Endothelial cell of umbilical vein (primary cell): ENCODE results near the gene SUPV3L1. TPM values are rescaled to one million over a fixed set of nuclear protein-coding genes. Genes with fewer than 3 reads are reported as not detected.

Source experiments
- BruUV-seq: library from RNA; stranded (reverse); fragments of 400-500 nt; replicated peaks from 2 replicates; lab custom pipeline; 2021; lab: Mats Ljungman, UMichigan
- CTCF ChIA-PET: fragments of 300-600, 350-600 bp; sonication (Branson Sonifier 250); formaldehyde crosslinking; loops from one replicate; lab custom pipeline; 2021; ENCODE audit warnings: antibody characterized with exemption, inconsistent platforms; lab: Charles Lee
- POLR2A ChIA-PET: fragments of 300-600, 350-600 bp; sonication (Branson Sonifier 250); formaldehyde crosslinking; loops from one replicate; lab custom pipeline; 2021; ENCODE audit warnings: antibody characterized with exemption, inconsistent platforms; lab: Charles Lee
- DNase-seq: peaks from one replicate; pipeline ENCODE4 v3.0.0-alpha.2; 2011; ENCODE audit warnings: low read depth, low spot score
- FAIRE-seq: peaks from 2 replicates; lab custom pipeline; 2011; peaks lifted over from hg19 to GRCh38; lab: Jason Lieb, UNC
- H2AFZ ChIP-seq: 2 replicates; pipeline ENCODE4 v1.6.0; 2012; ENCODE audit warnings: low read depth, low read length, control low read depth, inconsistent platforms
- H3K27ac ChIP-seq: 2 replicates; pipeline ENCODE4 v1.5.1; 2011; ENCODE audit warnings: low read depth, mild to moderate bottlenecking, control low read depth, low read length, moderate library complexity; ENCODE audit not compliant: insufficient read depth
- H3K27me3 ChIP-seq, 2 experiments: 2 replicates each; pipeline versions ENCODE4 v1.6.0 to v1.6.1; 2011; ENCODE audit warnings: low read length in 2 of 2, mixed read lengths in 1 of 2; ENCODE audit not compliant: control insufficient read depth in 2 of 2, insufficient read depth in 2 of 2
- H3K36me3 ChIP-seq, 2 experiments: 2 replicates in 1 of 2; 3 replicates in 1 of 2; pipeline ENCODE4 v1.5.1; 2011; ENCODE audit warnings: low read length in 2 of 2, mild to moderate bottlenecking in 1 of 2, moderate library complexity in 1 of 2; ENCODE audit not compliant: control insufficient read depth in 2 of 2, insufficient read depth in 2 of 2; ENCODE audit errors: extremely low read depth in 1 of 2
- H3K4me1 ChIP-seq: 3 replicates; pipeline ENCODE4 v1.5.1; 2011; ENCODE audit warnings: mild to moderate bottlenecking, low read length; ENCODE audit not compliant: control insufficient read depth, insufficient read depth; ENCODE audit errors: extremely low read depth
- H3K4me2 ChIP-seq: 2 replicates; pipeline ENCODE4 v1.6.1; 2011; ENCODE audit warnings: low read length, control low read depth, mixed read lengths; ENCODE audit not compliant: insufficient read depth
- H3K4me3 ChIP-seq, 3 experiments: fragments of 200-600 bp in 1 of 3; sonication (generic), shearing (Covaris generic) in 1 of 3; replicated peaks in 1 of 3; 2 replicates each; pipeline ENCODE4 v1.5.1; 2011 to 2016; ENCODE audit warnings: control low read depth in 3 of 3, low read length in 3 of 3, mild to moderate bottlenecking in 2 of 3, inconsistent platforms in 1 of 3, low read depth in 1 of 3, moderate library complexity in 1 of 3; ENCODE audit not compliant: insufficient read depth in 1 of 3
- H3K79me2 ChIP-seq: 2 replicates; pipeline ENCODE4 v1.6.0; 2012; ENCODE audit warnings: low read length, inconsistent platforms; ENCODE audit not compliant: control insufficient read depth, insufficient read depth
- H3K9ac ChIP-seq: replicated peaks from 2 replicates; pipeline ENCODE3; 2011; ENCODE audit warnings: low read length, control low read depth; ENCODE audit not compliant: insufficient read depth; ENCODE audit errors: extremely low read depth
- H3K9me1 ChIP-seq: replicated peaks from 3 replicates; pipeline ENCODE4 v1.6.0; 2011; ENCODE audit warnings: mild to moderate bottlenecking, low read length; ENCODE audit not compliant: control insufficient read depth, insufficient read depth; ENCODE audit errors: extremely low read depth
- H3K9me3 ChIP-seq: replicated peaks from 2 replicates; pipeline ENCODE4 v1.5.1; 2012; ENCODE audit warnings: low read length, inconsistent platforms; ENCODE audit not compliant: control insufficient read depth, insufficient read depth
- H4K20me1 ChIP-seq: replicated peaks from 2 replicates; pipeline ENCODE3; 2011; ENCODE audit warnings: mild to moderate bottlenecking, low read length; ENCODE audit not compliant: control insufficient read depth, insufficient read depth; ENCODE audit errors: extremely low read depth
- CTCF ChIP-seq, 2 donors: IDR thresholded peaks; 1 replicate in 1 of 2; 2 replicates in 1 of 2; pipeline ENCODE4 v1.5.1; 2011; ENCODE audit warnings: low read length in 2 of 2, mild to moderate bottlenecking in 2 of 2, moderate library complexity in 2 of 2, control low read depth in 1 of 2, inconsistent platforms in 1 of 2, low read depth in 1 of 2; ENCODE audit not compliant: insufficient read depth in 1 of 2; ENCODE audit errors: extremely low read depth in 1 of 2
- EZH2 ChIP-seq: IDR thresholded peaks from 2 replicates; pipeline ENCODE4 v1.6.1; 2012; ENCODE audit warnings: borderline replicate concordance, low read depth, mild to moderate bottlenecking, moderate library complexity, low read length, inconsistent platforms; ENCODE audit not compliant: severe bottlenecking
- JUN ChIP-seq: IDR thresholded peaks from 2 replicates; pipeline ENCODE4 v1.6.1; 2011; ENCODE audit warnings: borderline replicate concordance, low read depth; ENCODE audit not compliant: insufficient read length, insufficient read depth
- MAX ChIP-seq: IDR thresholded peaks from 2 replicates; pipeline ENCODE4 v1.6.1; 2011; ENCODE audit not compliant: insufficient read depth, insufficient read length
- MYC ChIP-seq: IDR thresholded peaks from one replicate; pipeline ENCODE4 v1.6.1; 2011; ENCODE audit warnings: mild to moderate bottlenecking, low read depth, low read length
- POLR2AphosphoS5 ChIP-seq: IDR thresholded peaks from 2 replicates; pipeline ENCODE4 v1.6.1; 2012; ENCODE audit warnings: low read depth, mild to moderate bottlenecking, control low read depth, low read length, moderate library complexity; ENCODE audit not compliant: insufficient read depth
- dilution Hi-C: fragments of 300-500 bp; cut with MboI; formaldehyde crosslinking; loops from one replicate; pipeline ENCODE4 v1.15.0; 2019; ENCODE audit warnings: low sequenced_read_pairs; ENCODE audit not compliant: extremely low pct_ligation_motif_present
- intact Hi-C: fragments of 100-400 bp; cut with micrococcal nuclease; formaldehyde crosslinking; loops from one replicate; pipeline ENCODE4 v1.10.0; 2022
- polyA plus RNA-seq, 4 experiments: library from polyadenylated mRNA; depleted of rRNA in 3 of 4; stranded (reverse) in 3 of 4; unstranded in 1 of 4; fragments of >200 nt; gene quantifications; 2 replicates each; pipeline versions ENCODE4 v1.2.1 to v1.2.3, GENCODE V29; 2011 to 2012; ENCODE audit warnings: missing spikeins in 1 of 4
- total RNA-seq: library from RNA; stranded (reverse); gene quantifications from 2 replicates; pipeline ENCODE4 v1.2.3, GENCODE V29; 2021

SUPV3L1 gene
- total and polyA plus RNA-seq, 2 donors (not counting 3 experiments of a cell fraction or from before 2014, with no cell fraction given), result 21.8 to 30.4 TPM

- no peak for DNase-seq
- ChIA-PET POLR2A (no interaction called here), CTCF (no interaction called here)
- dilution Hi-C loops (no loop called here), intact Hi-C loops (loop anchor here (1.0 kb wide), 1 partner anchor 190 kb away; no protein-coding TSS in a partner anchor)
- Histone ChIP-seq H3K9ac (peak overlapping the region; percentile 98), H3K9me1 (no peaks in the 10 kb centered on the region), H3K27me3 (no peaks in the 10 kb centered on the region), H4K20me1 (no peaks in the 10 kb centered on the region), H3K79me2 (peaks cover 33% of the 10 kb centered on the region), H3K36me3 (peaks cover 0 to 6% of the 10 kb centered on the region in 2 experiments), H3K4me3 (peak overlapping the region; percentile 27 to 96 (median 61)), H3K4me2 (peak overlapping the region; percentile 93), H3K27ac (peak overlapping the region; percentile 94), H3K9me3 (no peaks in the 10 kb centered on the region), H2AFZ (peak overlapping the region; percentile 65), H3K4me1 (peaks cover 17% of the 10 kb centered on the region)
- BruUV-seq, result TSS peak; percentile 95
- TF ChIP-seq EZH2 (no peak), MAX (no peak), MYC (no peak), JUN (no peak), POLR2AphosphoS5 (no peak), CTCF (IDR thresholded peaks at IDR 0.05; ENCODE audit: extremely low read depth in 1 of 2, insufficient read depth in 1 of 2, low read depth in 1 of 2, low read length in 2 of 2) (no peak)
- no peak for FAIRE-seq
These were observed 818 bp upstream of the SUPV3L1 start for GRCh38 chr10:69179089-69179742.
